Heart right ventricle (tissue), 16 donors: ENCODE measurements around the gene BTBD9. TPM values are rescaled to one million over a fixed set of nuclear protein-coding genes. Genes with fewer than 3 reads are reported as not detected.
A peak's percentile ranks its signal among the peaks of the same experiment; 100 is the strongest.

Experiments used
- ATAC-seq, 8 donors: fragments of 200-7000 bp; cut with Tn5 transposase; one replicate each; pipeline ENCODE4 v1.9.1; 2020; ENCODE audit warnings: mild to moderate bottlenecking in 8 of 8, moderate library complexity in 8 of 8, moderate number of reproducible peaks in 1 of 8
- DNase-seq, 2 donors: peaks; one replicate each; pipeline ENCODE4 v3.0.0-alpha.2; 2020
- H3K27ac ChIP-seq, 10 donors: fragments of 200-600 bp; sonication (generic) in 2 of 10; one replicate each; pipeline versions ENCODE4 v1.5.0 to v1.8.0; 2020 to 2022; ENCODE audit warnings: mild to moderate bottlenecking in 3 of 10
- H3K27me3 ChIP-seq, 7 donors: fragments of 200-600 bp; one replicate each; pipeline ENCODE4 v1.8.0; 2021 to 2022; ENCODE audit warnings: mild to moderate bottlenecking in 2 of 7
- H3K36me3 ChIP-seq, 9 donors: fragments of 200-600 bp; sonication (generic) in 1 of 9; one replicate each; pipeline versions ENCODE4 v1.5.0 to v1.8.0; 2020 to 2022; ENCODE audit warnings: mild to moderate bottlenecking in 2 of 9
- H3K4me1 ChIP-seq, 9 donors: fragments of 200-600 bp; sonication (generic) in 1 of 9; one replicate each; pipeline versions ENCODE4 v1.5.0 to v1.8.0; 2020 to 2022; ENCODE audit warnings: mild to moderate bottlenecking in 4 of 9
- H3K4me3 ChIP-seq, 10 donors: fragments of 200-600 bp; sonication (generic) in 2 of 10; one replicate each; pipeline versions ENCODE4 v1.5.0 to v1.8.0; 2020 to 2022; ENCODE audit warnings: mild to moderate bottlenecking in 7 of 10, moderate library complexity in 2 of 10
- H3K9me3 ChIP-seq, 11 donors: fragments of 200-600 bp in 10 of 11; sonication (generic) in 2 of 11; one replicate each; pipeline versions ENCODE4 v1.5.0 to v1.8.0; 2013 to 2022; ENCODE audit warnings: mild to moderate bottlenecking in 2 of 11, control low read depth in 1 of 11, moderate library complexity in 1 of 11
- WGBS, 2 donors: extraction: QIAGEN DNeasy Blood & Tissue Kit; methylation state at CpG; one replicate each; pipeline ENCODE4 v1.1.7; 2013; ENCODE audit warnings: inconsistent platforms in 1 of 2; 5-methylcytosine and 5-hydroxymethylcytosine counted together
- intact Hi-C, 10 donors: fragments of 100-400 bp; cut with DNase I; formaldehyde crosslinking; loops; one replicate each; pipeline versions ENCODE4 v1.11.1 to v1.14.2; 2022
- polyA plus RNA-seq, 2 donors: library from polyadenylated mRNA; stranded (reverse); fragments of 200-250 nt; gene quantifications; one replicate each; pipeline ENCODE4 v1.2.3, GENCODE V29; 2013
- total RNA-seq, 10 donors: library from RNA; stranded (reverse); fragmentation: NEBNext Ultra II Directional in 3 of 10; extraction: Animal tissue kit (Norgen Biotek cat#: 25700) in 3 of 10; gene quantifications; one replicate each; pipeline versions ENCODE4 v1.2.1 to v1.2.4, GENCODE V29; 2021 to 2023
- TF ChIP-seq, protein P1 (sequence below), 9 donors: fragments of 200-600 bp; sonication (generic) in 2 of 9; IDR thresholded peaks; one replicate each; pipeline versions ENCODE4 v1.5.0 to v1.8.0; 2021 to 2022; ENCODE audit warnings: antibody characterized with exemption in 9 of 9, mild to moderate bottlenecking in 5 of 9, moderate library complexity in 1 of 9
- donor health status: Arrhythmogenic right ventricular cardiomyopathy.
- donor health status: ischemic (EF 13 %, LVEDD 7.1; RV severe dilation, severe dysfunction).
- donor health status: healthy with polysubstance abuse.
- donor health status: DM: no; HTN: yes; CAD: no.
- donor health status: DM: no; HTN: no; CAD: no.
- donor health status: ischemic (EF 25% LVEDD 6.9; RV normal size, moderate dysfunction).
- donor health status: ischemic (EF 25% LVEDD 5.7; RV mildly dilated, moderate dysfunction).
- donor health status: healthy.
- donor health status: DM: yes; HTN: yes; CAD: no.
- donor health status: Ischemic cardiomyopathy.
- donor health status: ischemic (EF 35%, LVEDD 5.7; RV mildly dilated, moderate dysfunction).
- donor health status: nonischemic (EF 11% LVEDD 7.7; RV severe dilation, severe dysfunction).
- donor health status: DM: yes; HTN: yes; CAD: no.
- donor health status: PGD.
- donor health status: ischemic (EF 29% LVEDD 5.4; RV normal size, mild dysfunction).
- donor health status: nonischemic (EF 23%, LVEDD 6.1; RV moderate dilation, normal function).

BTBD9 gene
- total and polyA plus RNA-seq, 12 donors, result 4.2 to 27.7 (median 18.3) TPM

DNA sequence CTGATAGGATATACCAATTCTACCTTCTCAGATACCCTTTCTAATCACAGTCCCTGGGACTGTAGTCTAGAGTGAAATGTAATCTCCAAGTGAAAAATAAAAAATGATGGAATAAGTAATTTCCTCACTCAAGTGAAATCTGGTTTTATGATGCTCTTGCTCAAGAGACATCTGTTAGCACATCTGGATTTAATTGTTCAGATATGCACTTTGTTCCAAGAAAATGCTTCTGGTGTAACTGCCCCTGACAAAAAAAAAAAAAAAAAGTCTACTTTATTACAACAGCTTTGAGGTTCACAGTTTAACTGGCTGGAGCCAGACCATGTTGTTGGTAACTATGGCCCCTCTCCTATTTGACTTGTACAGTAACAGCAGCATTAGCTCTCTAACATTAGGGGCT lies 251.8 kb downstream of the BTBD9 start:
- DNase-seq (no peak), ATAC-seq (peak in 5 of 8 donors; percentile 61 to 84 (median 77))
- Histone ChIP-seq H3K27me3 (no peaks in the 10 kb centered on the region), H3K4me1 (peaks cover 0 to 26% (median 10%) of the 10 kb centered on the region in 9 donors), H3K4me3 (no peak overlapping the region), H3K9me3 (no peaks in the 10 kb centered on the region), H3K27ac (peak overlapping the region in 2 of 10 donors; percentile 32 to 34), H3K36me3 (no peaks in the 10 kb centered on the region)
- intact Hi-C loops, result no loop called here
- TF ChIP-seq, protein P1, sequence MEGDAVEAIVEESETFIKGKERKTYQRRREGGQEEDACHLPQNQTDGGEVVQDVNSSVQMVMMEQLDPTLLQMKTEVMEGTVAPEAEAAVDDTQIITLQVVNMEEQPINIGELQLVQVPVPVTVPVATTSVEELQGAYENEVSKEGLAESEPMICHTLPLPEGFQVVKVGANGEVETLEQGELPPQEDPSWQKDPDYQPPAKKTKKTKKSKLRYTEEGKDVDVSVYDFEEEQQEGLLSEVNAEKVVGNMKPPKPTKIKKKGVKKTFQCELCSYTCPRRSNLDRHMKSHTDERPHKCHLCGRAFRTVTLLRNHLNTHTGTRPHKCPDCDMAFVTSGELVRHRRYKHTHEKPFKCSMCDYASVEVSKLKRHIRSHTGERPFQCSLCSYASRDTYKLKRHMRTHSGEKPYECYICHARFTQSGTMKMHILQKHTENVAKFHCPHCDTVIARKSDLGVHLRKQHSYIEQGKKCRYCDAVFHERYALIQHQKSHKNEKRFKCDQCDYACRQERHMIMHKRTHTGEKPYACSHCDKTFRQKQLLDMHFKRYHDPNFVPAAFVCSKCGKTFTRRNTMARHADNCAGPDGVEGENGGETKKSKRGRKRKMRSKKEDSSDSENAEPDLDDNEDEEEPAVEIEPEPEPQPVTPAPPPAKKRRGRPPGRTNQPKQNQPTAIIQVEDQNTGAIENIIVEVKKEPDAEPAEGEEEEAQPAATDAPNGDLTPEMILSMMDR (IDR thresholded peaks at IDR 0.05), result no peak

DNA sequence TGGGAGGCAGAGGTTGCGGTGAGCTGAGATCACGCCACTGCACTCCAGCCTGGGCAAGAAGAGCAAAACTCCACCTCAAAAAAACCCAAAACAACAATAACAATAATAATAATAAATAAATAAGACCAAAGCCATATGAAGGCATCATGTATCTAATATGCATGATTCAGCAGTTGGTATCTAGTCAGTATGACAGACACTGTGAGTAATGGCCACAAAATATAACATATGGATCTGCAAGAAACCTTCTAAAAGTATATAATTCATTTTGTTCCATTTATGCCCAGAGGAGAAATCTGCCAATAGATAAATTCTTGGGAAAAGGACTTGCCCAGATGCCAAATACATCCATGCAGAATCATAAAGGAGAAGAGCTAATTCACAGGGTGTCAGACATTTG lies 252.3 kb downstream of the BTBD9 start:
- TF ChIP-seq, protein P1 (IDR thresholded peaks at IDR 0.05), result no peak
- peak overlapping the region in 2 of 10 donors; percentile 32 to 34 for H3K27ac ChIP-seq
- 96 to 98% methylated on average over 2 of the region's 2 CpGs for WGBS, 2 donors
- intact Hi-C loops, result no loop called here
- no peak for ATAC-seq
- no peaks in the 10 kb centered on the region for H3K27me3 ChIP-seq
- H3K9me3 ChIP-seq, result no peaks in the 10 kb centered on the region
- H3K36me3 ChIP-seq, result no peaks in the 10 kb centered on the region
- peaks cover 0 to 26% (median 10%) of the 10 kb centered on the region in 9 donors for H3K4me1 ChIP-seq
- no peak for DNase-seq
- no peak overlapping the region for H3K4me3 ChIP-seq

DNA sequence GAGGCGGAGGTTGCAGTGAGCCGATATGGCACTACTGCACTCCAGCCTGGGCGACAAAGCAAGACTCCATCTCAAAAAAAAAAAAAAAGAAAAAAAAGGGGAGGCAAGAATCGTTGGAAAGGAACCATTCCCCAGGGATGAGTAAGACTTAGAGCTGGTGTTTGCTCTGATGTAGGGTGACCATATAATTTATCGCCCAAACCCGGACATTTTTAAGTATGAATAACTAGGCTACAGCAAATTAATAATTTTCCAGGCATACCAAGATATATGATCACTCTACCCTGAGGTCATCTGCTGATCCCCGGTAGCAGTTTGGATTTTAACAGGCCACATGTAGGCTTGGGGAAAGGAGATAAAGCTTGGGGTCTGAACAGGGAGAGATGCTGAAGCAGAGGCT lies 260.9 kb downstream of the BTBD9 start:
- WGBS, 2 donors, result 90 to 93% methylated on average over 7 of the region's 7 CpGs
- H3K36me3 ChIP-seq, result no peaks in the 10 kb centered on the region
- no peak overlapping the region for H3K27ac ChIP-seq

DNA sequence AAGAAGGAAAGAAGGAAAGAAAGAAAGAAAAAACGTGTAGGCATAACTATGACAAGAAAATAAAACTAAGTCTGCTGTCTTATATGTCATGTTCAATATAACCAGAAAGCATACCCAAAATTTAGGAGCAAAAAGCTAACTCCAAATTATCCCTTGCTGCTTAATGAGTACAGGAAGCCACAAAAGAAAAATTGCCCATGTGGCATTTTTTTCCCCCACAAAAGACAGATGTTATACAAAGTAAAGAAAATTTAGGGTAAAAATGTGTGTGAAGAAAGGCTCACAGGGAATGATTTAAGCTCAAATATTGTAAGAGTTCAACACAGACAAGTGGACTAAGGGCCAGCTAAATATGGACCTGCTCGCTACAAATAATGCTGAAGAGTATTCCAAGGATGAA lies 263.8 kb downstream of the BTBD9 start:
- Histone ChIP-seq H3K9me3 (no peaks in the 10 kb centered on the region), H3K4me1 (peaks cover 0 to 18% (median 7%) of the 10 kb centered on the region in 9 donors), H3K4me3 (no peak overlapping the region), H3K27ac (no peak overlapping the region), H3K27me3 (no peaks in the 10 kb centered on the region), H3K36me3 (no peaks in the 10 kb centered on the region)
- WGBS, 2 donors, result 91 to 93% methylated on average over 2 of the region's 2 CpGs
- TF ChIP-seq, protein P1 (IDR thresholded peaks at IDR 0.05), result no peak
- DNase-seq (no peak), ATAC-seq (no peak)
- intact Hi-C loops, result no loop called here

More for the DNA sequence above, 260.9 kb downstream of the BTBD9 start:
- no peaks in the 10 kb centered on the region for H3K9me3 ChIP-seq
- no peak for DNase-seq
- TF ChIP-seq, protein P1 (IDR thresholded peaks at IDR 0.05), result no peak
- ATAC-seq, result no peak
- intact Hi-C loops, result no loop called here
- peaks cover 0 to 9% (median 0%) of the 10 kb centered on the region in 9 donors for H3K4me1 ChIP-seq
- H3K4me3 ChIP-seq, result no peak overlapping the region
- no peaks in the 10 kb centered on the region for H3K27me3 ChIP-seq
